ENCODE data around the gene ATP5PB.

Gene ATP5PB

GRCh38 chr1:111471538-111471937, 22.3 kb downstream of the ATP5PB start:
- no peaks in the 10 kb centered on the region for H3K9me3 ChIP-seq (ENCODE audit: insufficient read depth, low read length, severe bottlenecking)
- H3K9ac ChIP-seq (ENCODE audit: low read depth, low read length) = peak overlapping the region; percentile 31
- peak overlapping the region; percentile 71 for H2AFZ ChIP-seq (ENCODE audit: low read depth, low read length)
- H3K79me2 ChIP-seq (ENCODE audit: insufficient read depth, low read length) = no peaks in the 10 kb centered on the region
- peak overlapping the region; percentile 56 for H3K4me2 ChIP-seq (ENCODE audit: insufficient read depth, low read length)
- no peaks in the 10 kb centered on the region for H3K27me3 ChIP-seq (ENCODE audit: insufficient read depth, low read length, poor library complexity)
- H3K4me1 ChIP-seq (ENCODE audit: insufficient read depth, low read length) = peaks cover 32% of the 10 kb centered on the region
- DNase-seq (no peak), ATAC-seq (ENCODE audit: insufficient read depth, low read depth) (no peak)
- peak overlapping the region; percentile 88 for H3K27ac ChIP-seq (ENCODE audit: low read length)
- TF ChIP-seq CTCF (IDR thresholded peaks at IDR 0.05; ENCODE audit: borderline replicate concordance, extremely low read depth, low read length, poor library complexity, severe bottlenecking) (no peak), EZH2 (IDR thresholded peaks at IDR 0.05; ENCODE audit: borderline replicate concordance, low read depth, low read length, severe bottlenecking) (no peak)
- no peaks in the 10 kb centered on the region for H4K20me1 ChIP-seq (ENCODE audit: insufficient read depth, low read length)
- peaks cover 32% of the 10 kb centered on the region; the same call in 1 of the 2 replicates for H3K36me3 ChIP-seq (ENCODE audit: insufficient read depth, low read length)
- peak overlapping the region in 1 of 2 experiments; percentile 37; a peak in 1 of 4 replicates for H3K4me3 ChIP-seq (ENCODE audit: low read depth in 1 of 2, low read length in 2 of 2)

GRCh38 chr1:111474106-111474505, 24.8 kb downstream of the ATP5PB start:
- H4K20me1 ChIP-seq (ENCODE audit: insufficient read depth, low read length) = no peaks in the 10 kb centered on the region
- TF ChIP-seq EZH2 (IDR thresholded peaks at IDR 0.05; ENCODE audit: borderline replicate concordance, low read depth, low read length, severe bottlenecking) (no peak), CTCF (IDR thresholded peaks at IDR 0.05; ENCODE audit: borderline replicate concordance, extremely low read depth, low read length, poor library complexity, severe bottlenecking) (no peak)
- no peaks in the 10 kb centered on the region for H3K79me2 ChIP-seq (ENCODE audit: insufficient read depth, low read length)
- H3K27ac ChIP-seq (ENCODE audit: low read length) = no peak overlapping the region
- no peak overlapping the region for H3K4me2 ChIP-seq (ENCODE audit: insufficient read depth, low read length)
- no peaks in the 10 kb centered on the region for H3K27me3 ChIP-seq (ENCODE audit: insufficient read depth, low read length, poor library complexity)
- H3K9me3 ChIP-seq (ENCODE audit: insufficient read depth, low read length, severe bottlenecking) = no peaks in the 10 kb centered on the region
- peaks cover 14% of the 10 kb centered on the region; the same call in 1 of the 2 replicates for H3K36me3 ChIP-seq (ENCODE audit: insufficient read depth, low read length)
- H3K9ac ChIP-seq (ENCODE audit: low read depth, low read length) = no peak overlapping the region
- DNase-seq (no peak), ATAC-seq (ENCODE audit: insufficient read depth, low read depth) (no peak)
- H3K4me3 ChIP-seq (ENCODE audit: low read depth in 1 of 2, low read length in 2 of 2) = no peak overlapping the region
- H2AFZ ChIP-seq (ENCODE audit: low read depth, low read length) = no peak overlapping the region
- peaks cover 50% of the 10 kb centered on the region for H3K4me1 ChIP-seq (ENCODE audit: insufficient read depth, low read length)

- Histone ChIP-seq H3K9ac (ENCODE audit: low read depth, low read length) (no peak overlapping the region), H3K4me2 (ENCODE audit: insufficient read depth, low read length) (no peak overlapping the region), H3K27ac (ENCODE audit: low read length) (no peak overlapping the region), H3K36me3 (ENCODE audit: insufficient read depth, low read length) (peaks cover 10% of the 10 kb centered on the region; the same call in 1 of the 2 replicates), H3K4me1 (ENCODE audit: insufficient read depth, low read length) (peaks cover 50% of the 10 kb centered on the region), H3K9me3 (ENCODE audit: insufficient read depth, low read length, severe bottlenecking) (no peaks in the 10 kb centered on the region), H3K27me3 (ENCODE audit: insufficient read depth, low read length, poor library complexity) (no peaks in the 10 kb centered on the region), H3K79me2 (ENCODE audit: insufficient read depth, low read length) (no peaks in the 10 kb centered on the region), H3K4me3 (ENCODE audit: low read depth in 1 of 2, low read length in 2 of 2) (no peak overlapping the region), H2AFZ (ENCODE audit: low read depth, low read length) (no peak overlapping the region), H4K20me1 (ENCODE audit: insufficient read depth, low read length) (no peaks in the 10 kb centered on the region)
- DNase-seq (no peak), ATAC-seq (ENCODE audit: insufficient read depth, low read depth) (no peak)
- TF ChIP-seq EZH2 (IDR thresholded peaks at IDR 0.05; ENCODE audit: borderline replicate concordance, low read depth, low read length, severe bottlenecking) = no peak
These were observed 25.3 kb downstream of the ATP5PB start for GRCh38 chr1:111474521-111474920.

GRCh38 chr1:111475701-111476100, 26.4 kb downstream of the ATP5PB start:
- DNase-seq (no peak), ATAC-seq (ENCODE audit: insufficient read depth, low read depth) (no peak)
- H3K9me3 ChIP-seq (ENCODE audit: insufficient read depth, low read length, severe bottlenecking) = no peaks in the 10 kb centered on the region
- peak overlapping the region; percentile 60; the same call in 1 of the 2 replicates for H3K4me2 ChIP-seq (ENCODE audit: insufficient read depth, low read length)
- no peaks in the 10 kb centered on the region for H4K20me1 ChIP-seq (ENCODE audit: insufficient read depth, low read length)
- no peaks in the 10 kb centered on the region for H3K36me3 ChIP-seq (ENCODE audit: insufficient read depth, low read length)
- H3K79me2 ChIP-seq (ENCODE audit: insufficient read depth, low read length) = no peaks in the 10 kb centered on the region
- H3K9ac ChIP-seq (ENCODE audit: low read depth, low read length) = peak overlapping the region; percentile 47
- H3K4me1 ChIP-seq (ENCODE audit: insufficient read depth, low read length) = peaks cover 41% of the 10 kb centered on the region
- peak overlapping the region; percentile 92 for H3K27ac ChIP-seq (ENCODE audit: low read length)
- no peak overlapping the region for H3K4me3 ChIP-seq (ENCODE audit: low read depth in 1 of 2, low read length in 2 of 2)
- no peak for TF ChIP-seq CTCF (IDR thresholded peaks at IDR 0.05; ENCODE audit: borderline replicate concordance, extremely low read depth, low read length, poor library complexity, severe bottlenecking)
- no peak for TF ChIP-seq EZH2 (IDR thresholded peaks at IDR 0.05; ENCODE audit: borderline replicate concordance, low read depth, low read length, severe bottlenecking)
- no peaks in the 10 kb centered on the region for H3K27me3 ChIP-seq (ENCODE audit: insufficient read depth, low read length, poor library complexity)
- 0 out of 2 replicates have a peak overlapping the region, but pooled peaks have one; percentile 14 for H2AFZ ChIP-seq (ENCODE audit: low read depth, low read length)
